HG03521 (cell line): ENCODE data around the gene CSMD2.

Source experiments
- ATAC-seq: cut with Tn5 transposase; IDR thresholded peaks from one replicate; pipeline ENCODE4 v1.9.1; 2021; ENCODE audit warnings: mild to moderate bottlenecking, moderate library complexity; ENCODE audit not compliant: unreplicated experiment

Gene CSMD2

DNA sequence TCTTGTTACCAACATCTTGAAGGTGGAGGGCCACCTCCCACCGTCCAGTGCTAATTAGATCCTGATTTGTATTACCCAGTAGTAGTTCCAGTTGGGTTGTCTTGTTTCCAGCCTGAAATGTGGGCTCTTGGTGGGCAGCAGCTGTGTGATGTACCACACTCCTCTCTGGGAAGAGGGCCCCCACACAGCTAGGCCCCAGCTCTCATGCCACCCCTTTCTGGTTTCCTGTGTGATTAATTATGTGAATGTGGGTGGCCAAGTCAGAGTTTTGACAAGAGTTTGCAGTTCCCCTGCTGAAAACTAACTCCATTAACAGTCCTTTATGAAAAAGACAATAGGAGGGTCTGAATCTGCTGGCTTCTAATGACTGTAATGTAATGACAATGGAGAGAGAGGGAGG, 297.3 kb downstream of the CSMD2 start:
- no peak for ATAC-seq

DNA sequence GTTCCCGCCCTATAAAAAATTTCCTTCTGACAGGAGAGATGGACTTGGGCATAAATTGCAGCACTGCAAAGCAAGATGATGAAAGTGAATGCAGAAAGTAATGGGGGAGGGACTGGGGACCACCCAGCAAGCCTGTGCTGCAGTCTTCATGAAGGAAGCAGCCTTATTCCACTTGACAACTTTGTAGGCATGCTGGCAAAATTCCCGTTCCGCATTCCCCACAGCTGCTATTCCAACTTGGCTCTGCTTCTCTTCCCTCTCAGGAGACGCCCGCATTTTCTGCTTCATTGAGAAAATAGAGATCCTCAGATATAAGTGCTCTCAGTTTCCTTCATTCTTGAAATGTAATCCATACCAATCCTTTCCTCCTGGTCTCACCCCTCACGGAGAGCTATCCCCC, 298.7 kb downstream of the CSMD2 start:
- ATAC-seq = no peak

DNA sequence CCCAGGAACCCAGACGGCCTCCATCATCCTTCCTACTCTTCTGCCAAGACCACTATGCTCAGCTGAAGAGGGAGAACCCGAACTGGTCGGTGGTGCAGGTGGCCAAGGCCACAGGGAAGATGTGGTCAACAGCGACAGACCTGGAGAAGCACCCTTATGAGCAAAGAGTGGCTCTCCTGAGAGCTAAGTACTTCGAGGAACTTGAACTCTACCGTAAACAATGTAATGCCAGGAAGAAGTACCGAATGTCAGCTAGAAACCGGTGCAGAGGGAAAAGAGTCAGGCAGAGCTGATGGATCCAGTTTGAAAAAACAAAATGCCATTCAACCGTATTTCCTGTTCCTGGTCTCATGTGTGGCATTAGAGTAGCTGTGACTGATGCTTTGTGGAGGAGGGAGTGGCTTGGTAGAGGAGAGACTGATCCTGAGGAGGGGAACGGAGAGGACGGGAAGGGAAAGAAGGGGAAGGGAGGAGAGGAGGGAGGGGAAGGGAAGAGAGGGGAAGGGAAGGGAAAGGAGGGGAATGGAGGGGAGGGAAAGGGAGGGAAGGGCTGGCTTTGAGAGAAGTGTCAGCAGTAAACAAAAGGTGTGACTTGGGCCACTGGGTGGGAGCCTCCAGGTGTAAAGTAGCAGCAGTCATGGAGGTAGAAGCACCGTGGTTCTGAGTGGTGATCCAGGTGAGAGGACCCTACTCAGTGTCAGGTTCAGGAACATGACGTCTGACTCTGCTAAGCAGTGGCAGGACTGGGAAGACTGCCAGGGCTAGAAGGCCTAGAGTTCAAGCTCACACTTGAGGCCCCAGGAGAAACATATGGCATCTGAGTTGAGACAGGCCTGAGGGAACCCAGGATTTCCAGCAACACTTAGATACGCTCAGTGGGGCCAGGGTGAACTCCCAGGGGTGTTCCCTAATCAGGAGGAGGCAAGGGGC, 300.3 kb downstream of the CSMD2 start:
- ATAC-seq = no peak

DNA sequence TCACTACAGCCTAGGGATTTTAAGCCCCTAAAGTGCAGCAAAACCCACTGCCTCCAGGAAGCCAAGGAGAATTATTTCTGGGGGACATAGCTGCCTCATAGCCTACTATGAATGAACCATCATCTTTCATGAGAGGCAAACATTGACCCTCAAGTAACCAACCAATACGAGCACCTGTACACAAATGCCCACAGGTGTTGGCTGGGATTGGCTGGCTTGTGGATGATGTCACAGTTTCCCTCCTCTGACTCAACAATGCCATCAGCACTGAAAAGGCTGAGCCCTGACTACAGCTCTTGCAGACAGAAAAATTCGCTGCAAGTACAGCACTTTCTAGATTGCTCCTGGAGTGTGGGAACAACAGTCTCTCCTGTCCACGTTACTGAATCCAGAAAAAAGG, 301.3 kb downstream of the CSMD2 start, which contains the start of gene HMGB4:
HMGB4 (plus strand) TSS at position 301 of the 400 bp plus-strand sequence. CDS start 113 bp downstream, outside the sequence.
- no peak for ATAC-seq

DNA sequence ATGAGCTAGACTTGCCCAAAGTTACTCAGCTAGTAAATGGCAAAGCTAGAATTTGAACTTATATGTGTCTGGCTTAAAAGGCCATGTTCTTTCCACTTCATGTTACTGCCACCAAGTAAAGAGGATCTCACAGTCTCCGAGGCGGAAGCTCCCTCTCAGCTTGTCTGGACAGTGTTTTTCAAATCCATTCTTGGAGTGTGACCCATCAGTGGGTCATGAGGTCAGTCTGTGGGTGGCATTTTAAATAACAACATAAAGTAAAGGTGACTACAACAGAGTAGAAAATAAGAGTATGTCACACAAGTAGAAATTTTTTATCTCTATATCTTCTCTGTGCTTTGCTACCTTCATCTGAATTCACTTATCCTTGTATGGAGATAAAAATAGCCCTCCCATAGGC, 304.4 kb downstream of the CSMD2 start:
- no peak for ATAC-seq

DNA sequence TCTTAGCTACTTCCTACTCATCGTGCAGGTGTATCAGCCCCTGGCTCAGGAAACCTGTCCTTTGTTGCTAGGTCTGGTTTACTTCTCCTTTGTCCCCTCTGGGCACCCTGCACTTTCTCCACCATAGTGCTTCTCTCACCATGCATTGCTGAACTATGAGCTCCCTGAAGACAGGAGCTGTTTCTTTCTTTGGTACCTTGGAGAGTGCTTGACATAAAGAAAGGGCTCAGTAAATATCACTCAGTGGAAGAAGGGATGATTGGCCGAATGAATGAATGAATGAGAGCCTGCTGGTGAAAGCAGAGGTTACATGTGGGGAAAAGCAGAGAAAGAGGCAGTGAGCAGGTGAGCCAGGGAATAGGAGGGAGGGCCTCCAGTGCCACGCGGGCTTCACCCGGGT, 310.9 kb downstream of the CSMD2 start:
- ATAC-seq = no peak

DNA sequence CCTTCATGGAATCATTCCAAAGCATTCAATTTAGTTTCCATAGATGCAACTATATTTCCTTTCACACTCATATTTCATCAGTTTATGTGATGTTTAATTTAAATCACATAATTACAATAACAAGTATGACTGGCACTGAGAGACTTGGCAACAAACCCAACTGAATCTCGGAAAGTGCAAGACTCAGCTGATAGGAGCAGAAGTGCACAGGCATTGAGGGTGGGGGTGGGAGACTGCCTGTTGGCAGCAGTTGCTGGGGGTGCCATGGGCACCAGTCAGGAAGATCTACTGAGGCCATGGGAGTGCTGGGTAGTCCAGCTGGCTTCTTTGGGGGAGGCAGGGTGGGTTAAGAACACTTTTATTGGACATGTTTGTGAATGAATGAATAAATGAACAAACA, 311.6 kb downstream of the CSMD2 start:
- ATAC-seq = no peak

DNA sequence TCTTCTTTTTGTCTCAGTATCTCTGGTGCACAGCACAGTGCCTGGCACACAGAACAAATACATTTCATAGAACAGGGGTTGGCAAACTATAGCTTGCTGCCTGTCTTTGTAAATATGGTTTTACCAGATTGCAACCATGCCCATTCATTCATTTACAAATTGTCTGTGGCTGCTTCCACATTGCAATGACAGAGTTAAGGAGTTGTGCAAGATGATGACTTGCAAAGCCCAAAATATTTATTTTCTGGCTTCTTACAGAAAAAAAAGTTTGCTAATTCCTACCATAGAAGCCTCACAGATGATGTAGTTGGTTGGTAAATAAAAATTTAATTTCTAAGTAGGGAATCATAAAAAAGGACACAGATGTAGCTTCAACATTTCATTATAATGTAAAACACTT, 312.3 kb downstream of the CSMD2 start:
- no peak for ATAC-seq

DNA sequence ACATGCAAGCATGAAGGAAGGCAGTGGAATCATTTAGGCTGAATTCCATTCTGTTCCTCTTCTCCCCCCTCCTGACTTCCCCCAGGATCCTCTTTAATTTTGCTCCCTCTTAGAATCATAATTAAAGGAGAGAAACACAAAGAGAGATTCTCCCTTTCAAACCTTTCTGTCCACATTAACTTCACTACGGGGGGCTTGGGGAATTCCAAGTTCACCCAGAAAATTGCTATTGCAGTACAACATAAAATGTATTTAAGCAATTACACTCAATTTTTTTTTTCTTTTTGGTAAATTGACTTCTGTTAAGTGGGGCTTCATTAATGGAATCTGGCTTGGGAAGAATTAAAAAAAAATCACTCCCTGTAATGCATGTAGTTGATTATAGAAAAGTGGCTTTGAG, 314.5 kb downstream of the CSMD2 start:
- no peak for ATAC-seq

DNA sequence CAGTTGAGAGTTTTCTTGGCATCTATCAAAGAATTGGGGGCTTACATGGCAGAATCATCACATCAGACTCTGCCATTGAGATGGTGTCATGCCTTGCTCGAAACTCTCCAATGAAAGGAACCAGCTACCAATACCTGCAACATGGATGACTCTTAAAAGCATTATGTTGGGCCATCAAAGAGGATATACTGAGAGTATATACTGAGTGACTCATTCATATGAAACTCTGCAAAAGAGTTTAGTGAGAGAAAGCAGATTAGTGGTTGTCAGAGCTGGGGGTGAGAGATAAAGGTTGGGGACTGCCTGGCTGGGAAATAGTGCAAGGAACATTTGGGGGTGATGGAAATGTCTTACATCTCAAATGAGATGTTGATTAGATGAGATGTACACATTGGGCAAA, 315.8 kb downstream of the CSMD2 start:
- ATAC-seq = no peak

DNA sequence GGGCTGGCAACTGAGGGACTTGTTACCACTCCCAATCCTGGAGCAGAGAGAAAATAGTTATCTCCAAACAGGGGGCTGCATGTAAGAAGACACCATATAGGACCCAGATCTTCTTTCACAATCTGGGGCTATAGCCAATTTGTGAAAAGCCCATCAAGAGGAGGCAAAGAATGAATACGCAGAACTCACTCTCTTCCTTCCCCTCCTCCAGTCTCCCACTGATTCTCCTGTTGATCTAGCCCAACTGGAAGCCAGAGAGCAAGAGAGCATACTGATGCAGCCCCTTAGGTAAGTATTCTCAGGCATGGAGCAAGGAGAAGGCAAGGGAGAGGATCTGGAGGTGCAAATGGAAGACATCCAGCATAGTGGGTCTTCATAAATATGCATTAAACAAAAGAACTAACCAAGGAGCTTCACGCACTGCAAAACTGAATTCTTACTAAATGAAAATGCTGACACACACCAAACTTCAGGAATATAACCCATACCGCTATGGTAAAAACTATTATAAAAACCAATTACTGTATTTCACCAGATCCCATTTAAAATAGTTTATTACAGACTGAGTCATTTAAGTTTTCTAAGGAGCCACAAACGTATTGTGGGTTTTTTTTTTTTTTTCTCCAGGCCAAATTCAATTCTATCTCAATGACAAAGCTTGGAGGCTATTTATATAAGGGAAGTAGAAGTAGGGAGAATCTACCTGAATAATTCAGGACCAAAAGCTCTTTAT, 316.7 kb downstream of the CSMD2 start:
- ATAC-seq = no peak

DNA sequence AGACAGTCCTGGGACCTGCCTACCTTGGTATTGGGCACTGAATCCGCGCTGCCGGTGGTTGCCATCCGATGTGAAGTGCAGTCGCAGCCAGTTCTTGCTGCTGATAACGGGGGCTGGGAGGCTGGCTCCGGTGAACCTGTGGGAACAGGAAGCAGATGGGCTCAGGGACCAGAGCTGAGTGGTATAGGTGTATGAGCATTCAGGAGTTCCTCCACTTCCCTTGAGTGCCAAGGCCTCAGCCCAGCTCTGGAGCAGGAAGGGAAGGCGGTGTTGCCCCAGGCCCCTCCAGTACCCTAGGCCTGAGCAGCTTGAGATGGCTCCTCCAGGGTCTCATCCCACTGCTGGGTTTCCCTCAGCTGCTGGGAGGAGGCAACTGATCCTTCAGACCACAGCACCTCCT, 318.2 kb downstream of the CSMD2 start:
- ATAC-seq = no peak

DNA sequence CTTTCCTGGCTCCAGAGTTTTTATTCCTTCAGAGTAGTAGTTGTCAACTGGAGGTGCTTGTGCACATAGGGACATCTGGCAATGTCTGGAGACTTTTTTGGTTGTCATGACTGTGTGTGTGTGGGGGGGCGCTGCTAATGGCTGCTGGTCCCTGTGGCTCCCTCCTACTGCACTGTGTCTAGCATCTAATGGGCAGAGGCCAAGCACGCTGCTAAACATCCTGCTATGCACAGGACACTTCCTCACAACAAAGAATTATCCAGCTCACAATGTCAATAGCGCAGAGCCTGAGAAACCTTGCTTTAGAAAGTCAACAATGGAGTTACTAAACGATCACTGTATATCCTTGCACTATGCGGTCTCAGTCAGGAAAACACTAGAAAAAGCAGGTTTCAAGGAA, 320.9 kb downstream of the CSMD2 start:
- no peak for ATAC-seq

DNA sequence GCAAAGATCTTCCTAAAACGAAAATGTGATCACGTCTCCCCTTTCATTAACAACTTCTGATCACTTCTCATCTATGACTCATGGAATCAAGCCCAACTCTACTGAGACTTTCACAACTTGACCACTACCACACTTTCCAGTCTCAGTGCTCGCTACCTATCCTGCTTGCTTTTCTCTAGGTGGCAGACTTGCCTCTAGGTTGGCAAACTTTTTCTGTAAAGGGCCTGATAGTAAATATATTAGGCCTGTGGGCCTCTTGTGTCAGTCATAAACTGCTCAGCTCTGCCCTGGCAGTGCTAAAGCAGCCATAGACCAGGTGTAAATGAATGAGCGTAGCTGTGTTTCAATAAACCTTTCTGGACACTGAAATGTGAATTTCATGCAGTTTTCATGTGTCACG, 322.7 kb downstream of the CSMD2 start:
- ATAC-seq = no peak

DNA sequence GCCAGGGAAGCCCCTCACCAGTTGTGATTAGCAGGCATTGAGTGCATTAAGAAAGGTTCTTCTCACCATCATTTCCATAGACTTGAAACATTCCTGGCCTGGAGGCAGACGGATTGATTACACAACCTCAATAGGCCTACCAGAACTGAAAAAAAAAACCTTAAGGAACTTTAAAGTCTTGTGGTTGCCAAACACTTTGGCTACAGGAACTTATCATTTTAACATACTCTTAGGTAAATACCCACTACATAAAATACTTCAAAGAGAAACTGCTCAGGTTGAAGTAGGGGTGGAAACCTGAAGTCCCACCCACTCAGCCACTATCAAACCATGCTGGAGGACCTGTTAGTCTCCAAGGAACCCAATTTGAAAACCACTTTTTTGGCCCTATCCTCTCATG, 323.5 kb downstream of the CSMD2 start:
- no peak for ATAC-seq

DNA sequence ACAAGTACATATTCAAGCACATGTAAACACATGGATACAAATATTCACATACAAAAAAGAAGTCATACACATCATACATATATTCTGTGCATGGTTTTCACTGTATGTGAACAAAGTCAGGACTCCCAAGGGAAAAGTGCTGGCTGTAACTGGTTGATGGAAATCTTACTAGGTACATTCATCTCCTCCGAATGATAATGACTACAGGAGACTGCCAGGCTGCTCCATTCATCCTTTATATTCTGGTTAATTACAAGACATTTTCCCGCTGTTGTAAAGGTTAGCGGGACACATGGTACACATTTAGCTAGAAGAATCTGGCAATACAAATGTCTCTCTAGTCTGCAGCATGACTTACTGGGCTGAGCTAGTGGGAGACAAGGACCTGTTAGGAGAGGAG, 327.4 kb downstream of the CSMD2 start:
- no peak for ATAC-seq

DNA sequence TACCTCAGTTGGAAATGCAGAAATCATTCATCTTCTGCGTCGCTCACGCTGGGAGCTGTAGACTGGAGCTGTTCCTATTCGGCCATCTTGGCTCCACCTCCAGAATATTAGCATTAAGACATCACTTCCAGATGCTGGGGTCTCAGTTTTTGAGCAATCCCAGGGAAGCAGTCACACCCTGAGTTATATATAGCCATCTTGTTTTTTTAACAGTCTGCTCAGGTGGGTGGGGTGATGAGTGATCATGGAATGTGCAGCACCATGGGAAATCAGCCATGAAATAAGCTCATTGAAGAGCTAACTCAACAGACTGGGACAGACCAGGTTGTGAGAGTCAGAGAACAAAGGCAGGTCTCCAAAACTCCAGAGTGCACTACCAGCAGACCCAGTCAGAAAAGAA, 328.1 kb downstream of the CSMD2 start:
- ATAC-seq = no peak

DNA sequence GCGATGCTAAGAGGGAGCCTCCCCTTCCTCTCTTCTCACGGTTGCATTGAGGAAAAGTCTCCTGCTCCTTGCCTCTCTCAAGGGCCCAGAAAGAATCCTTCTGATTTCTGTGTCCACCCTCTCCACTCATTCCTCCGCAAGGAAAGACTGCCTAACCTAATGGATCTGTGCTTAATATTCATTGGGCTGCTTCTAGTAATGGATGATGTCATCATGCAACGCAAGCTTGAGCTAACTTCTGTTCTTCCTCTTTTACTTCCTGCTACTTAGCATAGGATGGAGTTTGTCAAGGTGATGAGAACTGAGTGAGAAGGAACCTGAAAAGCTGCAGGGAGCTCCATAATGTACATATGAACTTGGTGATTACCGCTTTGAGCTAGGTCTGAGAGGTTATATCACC, 336.4 kb downstream of the CSMD2 start:
- ATAC-seq = no peak

DNA sequence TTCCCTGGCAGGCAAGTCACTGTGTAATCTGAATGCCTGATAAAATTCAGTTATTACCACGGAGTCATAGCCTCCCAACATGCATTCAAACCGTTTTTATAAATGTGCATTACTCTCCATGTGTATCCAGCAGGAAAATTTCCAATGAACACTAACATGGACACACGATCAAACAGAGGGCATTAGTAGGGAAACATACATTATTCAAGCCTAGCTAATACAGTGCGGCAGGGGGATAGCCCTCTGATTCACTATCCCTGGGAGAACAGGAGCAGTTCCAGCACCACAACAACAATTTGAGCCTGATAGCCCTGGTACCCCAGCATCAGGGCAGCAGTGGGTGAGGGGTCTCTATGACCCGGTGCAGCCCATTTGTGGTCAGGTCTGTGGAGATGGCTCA, 337.0 kb downstream of the CSMD2 start:
- no peak for ATAC-seq

DNA sequence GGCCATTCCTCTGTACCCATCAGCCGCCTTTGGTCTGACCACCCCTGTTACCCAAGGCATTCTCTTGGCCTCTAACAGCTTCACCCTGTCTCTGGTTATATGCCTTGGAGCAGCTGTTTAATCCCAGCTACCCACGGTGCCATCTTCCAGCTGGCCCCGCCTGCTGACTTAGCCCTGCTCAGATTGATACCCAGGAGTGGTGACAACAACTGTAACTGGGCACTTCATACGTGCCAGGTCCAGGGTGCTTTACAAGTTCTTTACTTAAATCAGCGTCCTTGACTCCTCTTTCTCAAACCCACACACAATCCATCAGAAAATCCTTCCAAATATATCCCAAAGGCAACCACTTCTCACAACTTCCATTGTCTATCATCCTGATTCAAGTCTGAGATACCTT, 338.3 kb downstream of the CSMD2 start:
- ATAC-seq = no peak

DNA sequence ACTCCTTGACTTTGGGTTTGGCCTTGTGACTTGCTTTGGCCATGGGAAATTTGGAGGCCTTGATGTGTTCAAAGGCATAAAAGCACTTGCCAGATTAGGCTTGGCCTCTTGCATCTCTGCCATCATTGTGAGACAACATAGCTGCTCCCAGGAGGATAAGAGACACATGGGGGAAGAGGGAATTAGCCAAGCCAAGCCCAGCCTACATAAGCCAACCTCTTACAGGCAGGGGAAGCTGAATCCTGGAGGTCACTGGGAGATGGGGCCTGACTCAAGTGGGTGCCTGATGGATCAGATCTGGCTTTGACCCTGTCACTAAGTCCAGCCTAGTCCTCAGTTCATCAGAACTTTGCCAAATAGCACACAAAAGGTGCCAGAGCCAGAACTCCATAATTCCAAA, 338.7 kb downstream of the CSMD2 start:
- ATAC-seq = no peak

DNA sequence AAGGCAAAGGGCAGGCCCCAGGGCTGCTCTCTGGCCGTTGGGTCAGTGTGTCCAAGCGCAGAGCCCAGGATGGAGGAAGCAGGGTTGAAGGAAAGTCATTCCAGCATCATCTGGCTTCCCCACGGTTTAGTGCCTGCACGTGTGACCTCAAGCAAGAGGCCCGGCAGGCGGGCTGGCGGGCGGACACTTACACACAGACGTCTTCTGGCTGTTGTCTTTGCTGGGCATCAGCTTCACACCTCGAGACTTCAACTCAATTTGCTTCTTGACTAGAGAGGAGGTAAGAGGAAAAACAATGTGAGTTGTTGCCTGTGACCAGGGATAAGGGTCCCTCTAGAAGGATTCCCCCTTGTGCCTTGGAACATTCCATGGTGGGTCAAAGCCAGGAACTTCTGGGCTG, 339.5 kb downstream of the CSMD2 start:
- ATAC-seq = no peak
